Esophagus squamous epithelium (tissue), 5 donors: Measurements from ENCODE around the gene CIAO2A. TPM values are rescaled to one million over a fixed set of nuclear protein-coding genes. Genes with fewer than 3 reads are reported as not detected.

Experiments used
- DNase-seq: peaks from one replicate; lab custom pipeline; 2025; lab: John Stamatoyannopoulos, UW
- H3K27ac ChIP-seq, 4 donors: fragments of 200-600 bp; sonication (generic); one replicate each; pipeline ENCODE4 v1.5.1; 2016 to 2019; ENCODE audit warnings: mild to moderate bottlenecking in 1 of 4
- H3K27me3 ChIP-seq, 4 donors: fragments of 200-600 bp; sonication (generic); 1 replicate in 3 of 4; 2 replicates in 1 of 4; pipeline versions ENCODE4 v1.5.1 to v1.6.0; 2017 to 2021; ENCODE audit warnings: antibody characterized with exemption in 1 of 4
- H3K36me3 ChIP-seq, 3 donors: fragments of 200-600 bp; sonication (generic); one replicate each; pipeline ENCODE4 v1.5.1; 2016 to 2019
- H3K4me1 ChIP-seq, 3 donors: fragments of 200-600 bp; sonication (generic); one replicate each; pipeline ENCODE4 v1.5.1; 2017 to 2019
- H3K4me3 ChIP-seq, 4 donors: fragments of 200-600 bp; sonication (generic); 1 replicate in 3 of 4; 2 replicates in 1 of 4; pipeline ENCODE4 v1.5.1; 2016 to 2019; ENCODE audit warnings: mild to moderate bottlenecking in 2 of 4, moderate library complexity in 1 of 4
- H3K9me3 ChIP-seq, 3 donors: fragments of 200-600 bp; sonication (generic); one replicate each; pipeline ENCODE4 v1.5.1; 2016 to 2019
- POLR2A ChIP-seq, 4 donors: fragments of 450-650 bp; IDR thresholded peaks; one replicate each; pipeline ENCODE4 v1.6.1; 2017; ENCODE audit warnings: antibody characterized with exemption in 4 of 4, mild to moderate bottlenecking in 4 of 4, moderate library complexity in 3 of 4
- WGBS, 2 donors: methylation state at CpG; one replicate each; pipeline ENCODE4 v1.1.5; 2018; 5-methylcytosine and 5-hydroxymethylcytosine counted together
- intact Hi-C: fragments of 100-400 bp; cut with DNase I; formaldehyde crosslinking; loops from one replicate; pipeline ENCODE4 v1.15.0; 2022
- total RNA-seq, 4 donors: library from RNA; depleted of rRNA; stranded (reverse); fragments of >200 nt; gene quantifications; one replicate each; pipeline ENCODE4 v1.1.0, GENCODE V29; 2016
- TF ChIP-seq, protein P1 (sequence below), 6 experiments: fragments of 450-650 bp in 4 of 6; fragments of 200-600 bp in 2 of 6; sonication (generic) in 2 of 6; IDR thresholded peaks; one replicate each; pipeline ENCODE4 v1.5.1; 2016 to 2019; ENCODE audit warnings: antibody characterized with exemption in 6 of 6, mild to moderate bottlenecking in 4 of 6, moderate library complexity in 4 of 6
- donor health status: DM: yes; HTN: yes; CAD: no.

Gene CIAO2A
- total RNA-seq = 10 to 100 TPM; 36.6 to 76.6 (median 50.7) TPM

DNA sequence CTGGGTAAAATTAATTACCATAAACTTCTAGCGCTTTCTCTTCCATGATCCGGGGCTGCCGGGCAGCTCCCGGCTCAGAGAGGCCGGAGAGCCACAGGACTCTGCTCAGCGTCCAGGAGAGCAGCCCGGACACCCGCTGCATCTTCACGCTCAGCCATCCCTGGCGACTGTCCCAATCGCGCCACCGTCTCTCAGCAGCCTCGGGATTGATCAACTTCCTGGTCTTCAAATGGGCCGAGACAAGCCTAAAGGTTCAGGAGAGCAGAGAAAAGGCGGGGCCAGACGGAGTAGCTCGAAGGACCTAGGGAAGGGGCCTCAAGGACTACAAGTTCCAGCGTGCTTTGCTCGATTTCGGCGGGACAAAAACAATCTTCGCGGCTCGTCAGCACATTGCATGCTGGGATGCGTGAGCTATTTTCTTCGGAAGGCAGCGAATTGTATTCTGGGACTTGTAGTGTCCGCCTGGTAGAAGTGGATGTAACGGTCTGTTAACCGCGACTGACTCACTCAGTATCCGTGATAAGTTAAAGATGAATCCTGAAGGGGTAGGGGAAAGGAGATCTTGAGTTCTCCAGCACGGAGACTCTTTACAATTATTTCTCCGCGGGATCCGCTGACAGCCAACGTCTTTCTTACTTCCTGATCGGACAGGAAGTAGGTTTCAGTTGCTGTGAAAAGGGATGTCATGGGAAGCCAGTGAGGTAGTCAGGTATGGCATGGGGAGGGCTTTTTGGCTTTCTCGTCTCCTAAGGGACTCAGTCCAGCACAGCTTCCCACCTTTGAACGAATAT lies at the start of gene CIAO2A:
CIAO2A (minus strand) TSS at position 212 of the 791 bp plus-strand sequence; CDS start at position 142, 70 bp downstream.
- Histone ChIP-seq H3K4me1 (peaks cover 20 to 73% (median 50%) of the 10 kb centered on the region in 3 donors), H3K9me3 (no peaks in the 10 kb centered on the region), H3K27me3 (no peaks in the 10 kb centered on the region), H3K4me3 (peak within 1 kb of the TSS; percentile 67 to 86 (median 76)), H3K36me3 (peaks cover 0 to 8% (median 0%) of the 10 kb centered on the region in 3 donors), H3K27ac (peak within 1 kb of the TSS; percentile 81 to 97 (median 91))
- 0 to 1% methylated on average over 28 to 41 of the region's 41 CpGs for WGBS, 2 donors
- DNase-seq = peak; percentile 77
- intact Hi-C loops = no loop called here
- TF ChIP-seq, protein P1, sequence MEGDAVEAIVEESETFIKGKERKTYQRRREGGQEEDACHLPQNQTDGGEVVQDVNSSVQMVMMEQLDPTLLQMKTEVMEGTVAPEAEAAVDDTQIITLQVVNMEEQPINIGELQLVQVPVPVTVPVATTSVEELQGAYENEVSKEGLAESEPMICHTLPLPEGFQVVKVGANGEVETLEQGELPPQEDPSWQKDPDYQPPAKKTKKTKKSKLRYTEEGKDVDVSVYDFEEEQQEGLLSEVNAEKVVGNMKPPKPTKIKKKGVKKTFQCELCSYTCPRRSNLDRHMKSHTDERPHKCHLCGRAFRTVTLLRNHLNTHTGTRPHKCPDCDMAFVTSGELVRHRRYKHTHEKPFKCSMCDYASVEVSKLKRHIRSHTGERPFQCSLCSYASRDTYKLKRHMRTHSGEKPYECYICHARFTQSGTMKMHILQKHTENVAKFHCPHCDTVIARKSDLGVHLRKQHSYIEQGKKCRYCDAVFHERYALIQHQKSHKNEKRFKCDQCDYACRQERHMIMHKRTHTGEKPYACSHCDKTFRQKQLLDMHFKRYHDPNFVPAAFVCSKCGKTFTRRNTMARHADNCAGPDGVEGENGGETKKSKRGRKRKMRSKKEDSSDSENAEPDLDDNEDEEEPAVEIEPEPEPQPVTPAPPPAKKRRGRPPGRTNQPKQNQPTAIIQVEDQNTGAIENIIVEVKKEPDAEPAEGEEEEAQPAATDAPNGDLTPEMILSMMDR (IDR thresholded peaks at IDR 0.05) = peak in 1 of 6 experiments; percentile 3
- TF ChIP-seq POLR2A (IDR thresholded peaks at IDR 0.05) = peak in 2 of 4 donors; percentile 60 to 67

DNA sequence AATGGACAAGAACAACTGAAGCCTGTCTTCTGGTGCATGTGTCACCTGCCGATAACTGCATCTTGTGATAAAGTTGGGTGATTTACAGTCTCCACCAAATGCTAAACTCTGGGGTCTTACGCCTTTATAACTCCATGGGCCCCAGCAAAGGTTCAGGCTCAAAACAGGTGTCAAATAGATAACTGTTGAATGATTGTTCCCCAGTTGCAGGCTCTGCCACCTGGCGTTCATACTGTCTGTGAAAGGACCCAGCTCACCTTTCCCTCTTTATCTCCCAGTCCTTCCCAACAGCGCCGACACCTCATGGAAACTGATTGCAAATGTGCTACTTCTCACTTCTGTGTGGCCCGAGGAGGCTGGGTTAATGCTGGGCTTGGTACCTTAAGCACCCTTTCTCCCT lies 49.6 kb upstream of the CIAO2A start:
- Histone ChIP-seq H3K27ac (no peak overlapping the region), H3K27me3 (no peaks in the 10 kb centered on the region), H3K4me3 (no peak overlapping the region), H3K4me1 (peaks cover 0 to 4% (median 0%) of the 10 kb centered on the region in 3 donors), H3K36me3 (peaks cover 0 to 67% (median 16%) of the 10 kb centered on the region in 3 donors), H3K9me3 (no peaks in the 10 kb centered on the region)
- TF ChIP-seq, protein P1 (IDR thresholded peaks at IDR 0.05) = no peak
- no peak for TF ChIP-seq POLR2A (IDR thresholded peaks at IDR 0.05)
- 77 to 84% methylated on average over 6 of the region's 6 CpGs for WGBS, 2 donors
- intact Hi-C loops = no loop called here
- DNase-seq = no peak

- peaks cover 6 to 81% (median 23%) of the 10 kb centered on the region in 3 donors for H3K36me3 ChIP-seq
Observed at GRCh38 chr15:64141798-64142512, 48.3 kb upstream of the CIAO2A start.

GRCh38 chr15:64138331-64138941 lies 44.8 kb upstream of the CIAO2A start:
- WGBS, 2 donors = 100% methylated on average over 2 of the region's 4 CpGs; no CpG with 5 or more reads in 1 of the 2 donors
- intact Hi-C loops = no loop called here
- no peaks in the 10 kb centered on the region for H3K27me3 ChIP-seq
- peaks cover 25 to 89% (median 46%) of the 10 kb centered on the region in 3 donors for H3K36me3 ChIP-seq
- peaks cover 0 to 12% (median 0%) of the 10 kb centered on the region in 3 donors for H3K4me1 ChIP-seq
- H3K27ac ChIP-seq = no peak overlapping the region
- no peaks in the 10 kb centered on the region for H3K9me3 ChIP-seq
- H3K4me3 ChIP-seq = no peak overlapping the region
- DNase-seq = no peak
- TF ChIP-seq, protein P1 (IDR thresholded peaks at IDR 0.05) = no peak
- no peak for TF ChIP-seq POLR2A (IDR thresholded peaks at IDR 0.05)

More at GRCh38 chr15:64141798-64142512, 48.3 kb upstream of the CIAO2A start:
- intact Hi-C loops = no loop called here
- no peak for DNase-seq
- TF ChIP-seq, protein P1 (IDR thresholded peaks at IDR 0.05) = no peak
- no peak for TF ChIP-seq POLR2A (IDR thresholded peaks at IDR 0.05)
- WGBS, 2 donors = 91 to 94% methylated on average over 6 to 8 of the region's 8 CpGs
- Histone ChIP-seq H3K27ac (no peak overlapping the region), H3K4me3 (no peak overlapping the region), H3K27me3 (no peaks in the 10 kb centered on the region), H3K4me1 (peaks cover 0 to 4% (median 0%) of the 10 kb centered on the region in 3 donors), H3K9me3 (no peaks in the 10 kb centered on the region)
